Iris pigment epithelial cell (primary cell): Measurements from ENCODE around the gene NUDT4.

ENCODE experiments used
- DNase-seq: peaks from one replicate; pipeline ENCODE4 v3.0.0-alpha.2; 2011; ENCODE audit warnings: low read depth

The NUDT4 gene

GRCh38 chr12:93377252-93378195 is at the start of gene NUDT4:
Gene NUDT4 (plus strand): TSS chr12:93377925. CDS start chr12:93378323, 398 bp downstream.
- peak; percentile 91 for DNase-seq

GRCh38 chr12:93333054-93333453 is 44.7 kb upstream of the NUDT4 start:
- DNase-seq = no peak

GRCh38 chr12:93333828-93334227 is 43.9 kb upstream of the NUDT4 start:
- DNase-seq = no peak

GRCh38 chr12:93335603-93336162 is 42.0 kb upstream of the NUDT4 start:
- DNase-seq = no peak

GRCh38 chr12:93336291-93336741 is 41.4 kb upstream of the NUDT4 start:
- DNase-seq = peak; percentile 37

- no peak for DNase-seq
These were observed 39.1 kb upstream of the NUDT4 start for GRCh38 chr12:93338598-93338997.

- DNase-seq = no peak
These were observed 38.0 kb upstream of the NUDT4 start for GRCh38 chr12:93339695-93340094.

GRCh38 chr12:93341409-93342049 is 36.2 kb upstream of the NUDT4 start:
- DNase-seq = no peak

- DNase-seq = no peak
These were observed 30.5 kb upstream of the NUDT4 start for GRCh38 chr12:93347054-93347785.

GRCh38 chr12:93348575-93349435 is 28.9 kb upstream of the NUDT4 start:
- DNase-seq = no peak

GRCh38 chr12:93351726-93352125 is 26.0 kb upstream of the NUDT4 start:
- DNase-seq = no peak

- no peak for DNase-seq
These were observed 25.4 kb upstream of the NUDT4 start for GRCh38 chr12:93352321-93352720.

- DNase-seq = no peak
These were observed 21.5 kb upstream of the NUDT4 start for GRCh38 chr12:93356214-93356613.

- no peak for DNase-seq
These were observed 19.7 kb upstream of the NUDT4 start for GRCh38 chr12:93358058-93358457.

- DNase-seq = no peak
These were observed 18.9 kb upstream of the NUDT4 start for GRCh38 chr12:93358821-93359220.

- no peak for DNase-seq
These were observed 17.0 kb upstream of the NUDT4 start for GRCh38 chr12:93360688-93361087.

GRCh38 chr12:93361151-93361919 is 16.4 kb upstream of the NUDT4 start:
- no peak for DNase-seq

- no peak for DNase-seq
These were observed 13.9 kb upstream of the NUDT4 start for GRCh38 chr12:93363841-93364297.

- DNase-seq = no peak
These were observed 11.9 kb upstream of the NUDT4 start for GRCh38 chr12:93365616-93366405.
